Lower leg skin (tissue), 4 donors: ENCODE results near the gene WFIKKN2. TPM values are rescaled to one million over a fixed set of nuclear protein-coding genes. Genes with fewer than 3 reads are reported as not detected.

Experiments
- DNase-seq, 2 donors: peaks; one replicate each; pipeline ENCODE4 v3.0.0-alpha.2; 2019; ENCODE audit warnings: low spot score in 2 of 2
- H3K4me3 ChIP-seq: fragments of 200-600 bp; sonication (generic); 2 replicates; pipeline ENCODE4 v1.5.1; 2017; ENCODE audit warnings: mild to moderate bottlenecking, low read depth; ENCODE audit not compliant: poor library complexity, severe bottlenecking
- POLR2A ChIP-seq, 2 donors: fragments of 450-650 bp; IDR thresholded peaks; one replicate each; pipeline ENCODE4 v1.6.1; 2016 to 2017; ENCODE audit warnings: antibody characterized with exemption in 2 of 2, mild to moderate bottlenecking in 1 of 2, moderate library complexity in 1 of 2
- WGBS, 2 donors: methylation state at CpG; one replicate each; pipeline ENCODE4 v1.1.5; 2018; 5-methylcytosine and 5-hydroxymethylcytosine counted together
- intact Hi-C: fragments of 100-400 bp; cut with DNase I; formaldehyde crosslinking; loops from one replicate; pipeline ENCODE4 v1.15.0; 2023; ENCODE audit warnings: low total_unique reads
- total RNA-seq, 4 donors: library from RNA; depleted of rRNA; stranded (reverse); fragments of >200 nt; gene quantifications; one replicate each; pipeline ENCODE4 v1.1.0, GENCODE V29; 2016
- TF ChIP-seq, protein P1 (sequence below), 3 donors: fragments of 450-650 bp; IDR thresholded peaks; one replicate each; pipeline ENCODE4 v1.5.1; 2016; ENCODE audit warnings: antibody characterized with exemption in 3 of 3, mild to moderate bottlenecking in 3 of 3, moderate library complexity in 2 of 3

The WFIKKN2 gene
- total RNA-seq, 4 donors from 2014 or later = 0.26 to 0.61 (median 0.59) TPM; not detected in 1

DNA sequence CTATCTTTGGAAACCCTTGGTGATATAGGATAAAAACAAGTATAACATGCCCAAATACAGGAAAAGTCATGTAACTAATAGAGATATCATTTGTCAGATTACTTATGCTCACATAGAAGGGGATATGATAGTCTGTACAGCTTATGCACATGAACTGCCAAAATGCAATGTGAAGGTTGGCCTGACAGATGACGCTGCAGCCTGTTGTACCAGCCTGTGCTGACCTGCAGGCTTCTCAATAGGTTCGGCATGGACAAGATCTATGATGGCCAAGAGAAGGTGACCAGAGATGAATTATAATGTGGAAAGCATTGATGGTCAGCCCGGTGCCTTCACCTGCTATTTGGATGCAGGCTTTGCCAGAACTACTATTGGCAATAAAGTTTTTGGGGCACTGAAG lies 12.7 kb downstream of the WFIKKN2 start:
- TF ChIP-seq POLR2A (IDR thresholded peaks at IDR 0.05) = no peak
- TF ChIP-seq, protein P1, sequence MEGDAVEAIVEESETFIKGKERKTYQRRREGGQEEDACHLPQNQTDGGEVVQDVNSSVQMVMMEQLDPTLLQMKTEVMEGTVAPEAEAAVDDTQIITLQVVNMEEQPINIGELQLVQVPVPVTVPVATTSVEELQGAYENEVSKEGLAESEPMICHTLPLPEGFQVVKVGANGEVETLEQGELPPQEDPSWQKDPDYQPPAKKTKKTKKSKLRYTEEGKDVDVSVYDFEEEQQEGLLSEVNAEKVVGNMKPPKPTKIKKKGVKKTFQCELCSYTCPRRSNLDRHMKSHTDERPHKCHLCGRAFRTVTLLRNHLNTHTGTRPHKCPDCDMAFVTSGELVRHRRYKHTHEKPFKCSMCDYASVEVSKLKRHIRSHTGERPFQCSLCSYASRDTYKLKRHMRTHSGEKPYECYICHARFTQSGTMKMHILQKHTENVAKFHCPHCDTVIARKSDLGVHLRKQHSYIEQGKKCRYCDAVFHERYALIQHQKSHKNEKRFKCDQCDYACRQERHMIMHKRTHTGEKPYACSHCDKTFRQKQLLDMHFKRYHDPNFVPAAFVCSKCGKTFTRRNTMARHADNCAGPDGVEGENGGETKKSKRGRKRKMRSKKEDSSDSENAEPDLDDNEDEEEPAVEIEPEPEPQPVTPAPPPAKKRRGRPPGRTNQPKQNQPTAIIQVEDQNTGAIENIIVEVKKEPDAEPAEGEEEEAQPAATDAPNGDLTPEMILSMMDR (IDR thresholded peaks at IDR 0.05) = no peak
- 80 to 89% methylated on average over 3 of the region's 3 CpGs for WGBS, 2 donors
- intact Hi-C loops = no loop called here
- H3K4me3 ChIP-seq = no peak overlapping the region
- no peak for DNase-seq

- no peak for TF ChIP-seq POLR2A (IDR thresholded peaks at IDR 0.05)
- TF ChIP-seq, protein P1 (IDR thresholded peaks at IDR 0.05) = no peak
- H3K4me3 ChIP-seq = no peak overlapping the region
- no peak for DNase-seq
- 58 to 69% methylated on average over 2 of the region's 2 CpGs for WGBS, 2 donors
- intact Hi-C loops = no loop called here
Measured at GRCh38 chr17:50848711-50849110, 13.3 kb downstream of the WFIKKN2 start.

GRCh38 chr17:50850640-50851039 lies 15.3 kb downstream of the WFIKKN2 start:
- intact Hi-C loops = loop anchor here (5.0 kb wide), 1 partner anchor 102 kb away; no protein-coding TSS in a partner anchor
- DNase-seq = no peak
- no peak overlapping the region for H3K4me3 ChIP-seq
- TF ChIP-seq POLR2A (IDR thresholded peaks at IDR 0.05) = no peak
- TF ChIP-seq, protein P1 (IDR thresholded peaks at IDR 0.05) = no peak
- WGBS, 2 donors = 41 to 51% methylated on average over 7 of the region's 7 CpGs

DNA sequence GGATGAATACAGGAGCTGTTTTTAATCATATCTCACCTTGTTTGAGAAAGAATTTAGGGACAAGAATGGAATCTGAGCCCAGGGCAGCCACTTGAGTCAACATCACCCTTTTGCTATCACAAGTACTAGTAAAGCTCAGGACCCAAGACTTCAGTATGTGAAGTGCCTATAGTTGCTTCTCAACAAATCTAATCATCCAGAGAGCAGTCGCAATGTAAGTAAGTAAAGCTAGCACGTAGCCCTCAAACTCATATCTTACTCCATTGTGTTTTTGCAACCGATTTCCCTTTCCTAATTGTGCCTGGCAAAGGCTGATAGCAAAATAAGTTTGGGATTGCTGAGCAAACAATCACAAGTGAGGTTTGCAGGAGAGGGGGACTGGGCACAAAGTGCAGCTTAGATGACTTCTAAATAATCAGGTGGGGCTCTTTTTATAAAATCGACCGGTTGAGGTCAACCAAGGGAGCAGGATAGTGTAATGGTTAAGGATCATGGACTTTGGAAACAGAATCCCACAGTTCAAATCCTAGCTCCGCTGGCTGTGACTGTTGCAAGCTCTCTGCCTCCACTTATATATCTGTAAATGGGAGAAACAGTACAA lies 17.7 kb downstream of the WFIKKN2 start:
- DNase-seq = no peak
- TF ChIP-seq, protein P1 (IDR thresholded peaks at IDR 0.05) = no peak
- no peak for TF ChIP-seq POLR2A (IDR thresholded peaks at IDR 0.05)
- no peak overlapping the region for H3K4me3 ChIP-seq
- 84% methylated on average over 6 of the region's 6 CpGs for WGBS, 2 donors
- intact Hi-C loops = loop anchor here (5.0 kb wide), 1 partner anchor 99 kb away; no protein-coding TSS in a partner anchor

DNA sequence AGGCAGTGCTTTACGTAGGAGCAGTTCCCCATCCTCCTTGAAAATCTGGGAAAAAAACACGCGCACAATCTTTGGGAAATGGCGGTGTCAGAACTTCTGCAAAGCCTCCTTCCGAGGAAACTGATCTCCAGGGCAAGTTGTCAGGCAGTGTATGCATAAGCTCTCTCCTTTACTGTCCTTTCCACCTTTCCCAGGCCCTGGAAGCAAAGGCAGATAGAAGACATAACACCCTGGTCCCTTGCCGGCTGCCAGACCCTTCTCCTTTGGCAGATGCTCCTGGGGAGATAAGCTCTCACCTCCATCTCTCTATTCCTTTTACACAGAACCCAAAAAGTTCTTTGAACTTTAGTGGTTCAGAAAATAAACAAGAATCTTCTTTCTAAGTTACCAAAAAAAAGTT lies 18.4 kb downstream of the WFIKKN2 start:
- DNase-seq = no peak
- H3K4me3 ChIP-seq = no peak overlapping the region
- WGBS, 2 donors = 91 to 93% methylated on average over 6 of the region's 6 CpGs
- intact Hi-C loops = loop anchor here (5.0 kb wide), 1 partner anchor 99 kb away; no protein-coding TSS in a partner anchor
- TF ChIP-seq, protein P1 (IDR thresholded peaks at IDR 0.05) = no peak
- TF ChIP-seq POLR2A (IDR thresholded peaks at IDR 0.05) = no peak
